ENCODE data around the gene SSC4D.
A peak's percentile ranks its signal among the peaks of the same experiment; 100 is the strongest.

The SSC4D gene

GRCh38 chr7:76358481-76359110 is 50.9 kb downstream of the SSC4D start, which contains the start of gene YWHAG:
YWHAG (minus strand) TSS chr7:76358991; CDS start chr7:76358808, 183 bp downstream.
- TF ChIP-seq CTCF (IDR thresholded peaks at IDR 0.05; ENCODE audit: low read depth, low read length): no peak
- peaks cover 9% of the 10 kb centered on the region for H3K4me1 ChIP-seq

GRCh38 chr7:76358011-76358480 is 51.5 kb downstream of the SSC4D start:
- Histone ChIP-seq H3K4me3 (ENCODE audit: low read depth, low read length) (peak overlapping the region; percentile 96), H3K36me3 (peaks cover 45% of the 10 kb centered on the region), H3K27me3 (no peaks in the 10 kb centered on the region), H3K4me1 (peaks cover 9% of the 10 kb centered on the region), H3K9me3 (no peaks in the 10 kb centered on the region)
- DNase-seq: peak; percentile 72
- no peak for TF ChIP-seq CTCF (IDR thresholded peaks at IDR 0.05; ENCODE audit: low read depth, low read length)

More at GRCh38 chr7:76358481-76359110, 50.9 kb downstream of the SSC4D start, which contains the start of gene YWHAG:
- H3K27me3 ChIP-seq: no peaks in the 10 kb centered on the region
- peak; percentile 93 for DNase-seq
- H3K36me3 ChIP-seq: peaks cover 40% of the 10 kb centered on the region
- no peaks in the 10 kb centered on the region for H3K9me3 ChIP-seq
- H3K4me3 ChIP-seq (ENCODE audit: low read depth, low read length): peak within 1 kb of the TSS; percentile 96

- no peak for DNase-seq
- H3K4me1 ChIP-seq: peaks cover 9% of the 10 kb centered on the region
- peaks cover 45% of the 10 kb centered on the region for H3K36me3 ChIP-seq
- no peaks in the 10 kb centered on the region for H3K9me3 ChIP-seq
- TF ChIP-seq CTCF (IDR thresholded peaks at IDR 0.05; ENCODE audit: low read depth, low read length): no peak
- H3K27me3 ChIP-seq: no peaks in the 10 kb centered on the region
- H3K4me3 ChIP-seq (ENCODE audit: low read depth, low read length): peak overlapping the region; percentile 96
Measured at GRCh38 chr7:76357475-76358010, 52.0 kb downstream of the SSC4D start.

GRCh38 chr7:76356823-76357222 is 52.7 kb downstream of the SSC4D start:
- Histone ChIP-seq H3K4me3 (ENCODE audit: low read depth, low read length) (peak overlapping the region; percentile 96), H3K27me3 (no peaks in the 10 kb centered on the region), H3K4me1 (peaks cover 9% of the 10 kb centered on the region), H3K36me3 (peaks cover 50% of the 10 kb centered on the region), H3K9me3 (no peaks in the 10 kb centered on the region)
- peak; percentile 40 for DNase-seq
- TF ChIP-seq CTCF (IDR thresholded peaks at IDR 0.05; ENCODE audit: low read depth, low read length): 0 out of 2 replicates have a peak, but pooled peaks have one; percentile 10

GRCh38 chr7:76356115-76356514 is 53.4 kb downstream of the SSC4D start:
- no peak for TF ChIP-seq CTCF (IDR thresholded peaks at IDR 0.05; ENCODE audit: low read depth, low read length)
- Histone ChIP-seq H3K4me1 (peaks cover 9% of the 10 kb centered on the region), H3K27me3 (no peaks in the 10 kb centered on the region), H3K36me3 (peaks cover 57% of the 10 kb centered on the region), H3K4me3 (ENCODE audit: low read depth, low read length) (no peak overlapping the region; the same call in 1 of the 2 replicates), H3K9me3 (no peaks in the 10 kb centered on the region)
- no peak for DNase-seq

Measured in BE2C (cell line).